HG03558 (cell line): Measurements from ENCODE around the gene GLDC.
A peak's percentile ranks its signal among the peaks of the same experiment; 100 is the strongest.
"Not testable (repeated sequence)": the region's sequence is repeated elsewhere in the genome, so short reads cannot be mapped to it uniquely, and the experiment has no call there.

Source experiments
- ATAC-seq: cut with Tn5 transposase; IDR thresholded peaks from one replicate; pipeline ENCODE4 v1.9.1; 2021; ENCODE audit warnings: moderate number of reproducible peaks; ENCODE audit not compliant: unreplicated experiment; ENCODE audit errors: extremely low read depth

Gene GLDC

GRCh38 chr9:6628704-6629103 is 16.8 kb downstream of the GLDC start:
- ATAC-seq = no peak

- no peak for ATAC-seq
Measured at GRCh38 chr9:6625363-6625762, 20.2 kb downstream of the GLDC start.

DNA sequence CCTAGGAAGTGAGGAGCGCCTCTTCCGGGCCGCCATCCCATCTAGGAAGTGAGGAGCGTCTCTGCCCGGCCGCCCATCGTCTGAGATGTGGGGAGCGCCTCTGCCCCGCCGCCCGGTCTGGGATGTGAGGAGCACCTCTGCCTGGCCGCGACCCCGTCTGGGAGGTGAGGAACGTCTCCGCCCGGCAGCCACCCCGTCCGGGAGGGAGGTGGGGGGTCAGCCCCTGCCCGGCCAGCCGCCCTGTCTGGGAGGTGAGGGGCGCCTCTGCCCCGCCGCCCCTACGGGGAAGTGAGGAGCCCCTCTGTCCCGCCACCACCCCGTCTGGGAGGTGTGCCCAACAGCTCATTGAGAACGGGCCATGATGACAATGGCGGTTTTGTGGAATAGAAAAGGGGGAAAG is 22.7 kb downstream of the GLDC start:
- not testable (repeated sequence) for ATAC-seq

DNA sequence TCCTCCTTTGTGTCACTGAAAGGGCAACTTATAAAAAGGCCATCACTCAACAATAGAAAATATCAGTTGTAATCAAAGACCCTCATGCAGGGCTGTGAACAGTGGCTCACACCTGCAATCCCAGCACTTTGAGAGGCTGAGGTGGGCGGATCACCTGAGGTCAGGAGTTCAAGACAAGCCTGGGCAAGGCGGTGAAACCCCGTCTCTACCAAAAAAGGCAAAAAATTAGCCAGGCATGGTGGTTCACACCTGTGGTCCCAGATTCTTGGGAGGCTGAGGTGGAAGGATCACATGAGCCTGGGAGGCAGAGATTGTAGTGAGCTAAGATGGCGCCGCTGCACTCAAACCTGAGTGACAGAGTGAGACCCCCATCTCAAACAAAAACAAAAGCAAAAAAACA is 24.7 kb downstream of the GLDC start:
- ATAC-seq = no peak

DNA sequence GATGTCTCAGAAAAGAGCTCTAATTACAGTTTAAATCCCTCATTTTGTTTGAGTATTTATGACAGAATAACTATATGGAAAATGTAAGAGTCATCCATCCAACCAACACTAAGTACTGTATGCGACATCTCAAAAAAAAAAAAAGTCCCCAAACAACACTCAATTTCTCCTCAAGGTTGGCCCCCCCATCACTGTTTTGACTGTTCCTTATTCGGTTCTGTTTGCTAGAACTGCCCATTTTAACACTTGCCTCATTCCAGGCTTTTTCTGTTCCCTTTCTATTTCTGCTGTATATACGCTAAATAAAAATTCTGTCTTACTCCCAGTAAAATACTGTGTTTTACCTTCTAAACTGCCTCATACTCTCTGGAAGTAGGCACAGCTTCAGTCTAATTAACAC is 25.2 kb downstream of the GLDC start:
- ATAC-seq = no peak

DNA sequence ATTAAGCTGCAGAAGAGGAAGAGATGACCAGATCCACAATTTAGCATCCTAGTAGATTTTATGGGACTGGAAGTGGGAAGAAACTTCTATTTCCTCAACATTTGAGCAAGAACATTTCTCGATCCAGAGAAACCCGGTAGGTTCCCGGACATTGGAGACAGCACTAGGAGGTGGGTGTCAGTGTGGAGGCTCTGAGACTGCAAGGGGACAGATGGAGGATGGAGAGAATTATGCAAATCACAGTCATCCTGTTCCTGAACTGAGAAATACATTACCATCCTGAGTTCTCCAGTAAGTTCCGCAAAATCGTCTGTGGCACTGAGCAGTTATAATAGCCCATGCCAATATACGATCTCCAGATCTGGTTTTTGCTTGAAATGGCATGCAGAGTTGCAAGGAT is 25.6 kb downstream of the GLDC start:
- ATAC-seq = no peak

DNA sequence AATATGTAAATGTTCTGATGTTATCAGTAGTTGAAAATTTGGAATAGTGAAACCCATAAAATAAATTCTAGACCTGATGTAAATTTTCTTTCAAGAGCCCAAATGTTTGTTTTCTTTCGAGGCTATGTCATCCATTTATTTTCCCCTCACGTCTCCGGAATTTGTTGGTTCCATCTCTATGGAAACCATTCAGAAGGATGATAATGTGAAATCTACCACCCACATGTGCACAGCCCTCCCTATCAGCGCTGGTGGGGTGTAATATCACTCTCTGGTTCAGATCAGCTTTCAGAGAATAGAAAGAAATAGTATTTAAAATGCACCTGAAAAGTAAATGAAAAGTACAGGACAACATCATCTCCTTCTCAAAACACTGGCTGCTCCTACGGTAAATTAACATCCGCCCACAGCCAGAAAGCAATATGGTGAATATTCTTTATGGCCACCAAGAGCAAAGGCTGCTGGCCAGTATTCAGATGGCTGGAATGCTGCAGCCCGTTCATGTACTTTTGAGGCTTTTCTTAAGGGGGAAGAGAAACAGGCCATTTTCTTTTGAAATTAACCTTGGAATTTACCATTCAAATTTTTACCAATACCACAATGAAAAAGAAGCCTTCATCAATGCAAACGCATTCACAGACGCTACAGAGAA is 28.5 kb downstream of the GLDC start:
- ATAC-seq = no peak

- ATAC-seq = no peak
Measured at GRCh38 chr9:6614489-6614888, 31.0 kb downstream of the GLDC start.

DNA sequence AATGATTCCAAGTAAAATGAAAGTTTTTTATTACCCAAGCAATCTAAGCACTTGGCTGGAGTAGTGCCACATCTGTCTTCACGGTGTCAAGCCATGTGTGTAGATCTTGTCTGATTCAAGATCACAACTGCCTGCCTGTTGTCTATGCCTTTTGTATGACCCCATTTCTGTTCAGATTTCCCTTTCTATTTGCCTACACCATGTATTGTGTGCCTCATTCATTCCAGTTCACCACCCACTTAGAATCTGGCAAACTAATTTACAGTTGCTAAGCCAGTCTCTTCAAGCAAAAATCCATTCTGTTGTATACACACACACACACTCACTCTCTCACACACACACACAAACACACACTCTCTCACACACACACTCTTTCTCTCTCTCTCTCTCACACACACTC is 33.7 kb downstream of the GLDC start:
- no peak for ATAC-seq

DNA sequence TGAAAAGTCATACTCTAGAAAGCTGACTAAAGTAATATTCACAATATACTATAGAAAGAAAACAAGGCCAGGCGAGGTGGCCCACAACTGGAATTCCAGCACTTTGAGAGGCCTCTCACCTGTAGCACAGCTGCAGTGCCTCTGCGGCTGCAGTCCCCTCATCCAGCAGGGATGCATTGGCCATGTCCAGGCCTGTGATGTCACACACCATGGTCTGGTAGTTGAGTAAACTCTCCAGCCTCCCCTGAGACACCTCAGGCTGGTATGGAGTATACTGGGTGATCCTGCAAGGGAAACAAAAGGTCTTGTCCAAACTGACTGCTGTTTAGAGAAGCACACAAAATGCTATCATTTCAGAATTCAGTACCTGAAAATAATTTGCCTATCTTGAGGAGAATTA is 35.5 kb downstream of the GLDC start:
- ATAC-seq = no peak

GRCh38 chr9:6609497-6610016 is 36.0 kb downstream of the GLDC start:
- no peak for ATAC-seq

DNA sequence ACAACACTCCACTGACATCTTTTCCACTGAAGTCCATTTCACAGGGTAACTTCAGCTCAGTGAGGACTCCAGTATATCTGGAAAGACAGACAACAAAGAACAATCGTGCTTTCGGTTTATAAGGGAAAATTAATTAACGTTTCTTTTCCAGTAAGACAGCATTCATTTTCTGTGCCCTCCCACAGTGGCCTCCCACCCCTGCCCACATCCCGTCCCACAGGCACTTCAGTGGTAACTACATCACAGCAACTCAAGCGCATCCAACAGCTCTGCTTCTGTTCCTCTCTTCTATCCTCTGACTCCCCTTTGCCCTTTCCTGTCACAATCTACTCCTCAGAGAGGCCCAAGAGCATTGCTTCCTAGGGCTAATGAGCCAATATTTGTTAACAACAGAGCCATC is 40.3 kb downstream of the GLDC start:
- ATAC-seq = peak; percentile 68

- no peak for ATAC-seq
Measured at GRCh38 chr9:6600426-6600825, 45.1 kb downstream of the GLDC start.

- no peak for ATAC-seq
Measured at GRCh38 chr9:6600006-6600405, 45.5 kb downstream of the GLDC start.

DNA sequence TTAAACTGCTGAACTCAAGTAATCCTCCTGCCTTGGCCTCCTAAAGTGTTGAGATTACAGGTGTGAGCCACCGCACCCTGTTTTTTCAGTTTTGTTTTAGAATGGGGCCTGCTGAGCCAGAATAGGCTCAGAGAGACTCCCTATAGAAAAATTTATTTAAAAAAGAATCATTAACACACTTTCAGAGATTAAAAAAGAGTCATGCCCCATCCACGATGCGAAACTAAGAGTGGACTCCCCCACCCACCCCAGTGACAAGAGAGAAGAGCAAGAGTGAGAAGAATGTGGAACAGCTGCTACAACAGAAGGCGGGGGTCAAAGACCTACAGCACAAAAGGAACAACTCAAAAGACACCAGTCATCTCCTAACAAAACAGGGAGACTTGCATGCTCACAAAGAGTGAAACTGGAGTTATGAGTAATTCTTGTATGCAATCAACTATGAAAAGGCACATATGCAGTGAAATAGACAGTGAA is 47.2 kb downstream of the GLDC start:
- ATAC-seq = peak; percentile 96

DNA sequence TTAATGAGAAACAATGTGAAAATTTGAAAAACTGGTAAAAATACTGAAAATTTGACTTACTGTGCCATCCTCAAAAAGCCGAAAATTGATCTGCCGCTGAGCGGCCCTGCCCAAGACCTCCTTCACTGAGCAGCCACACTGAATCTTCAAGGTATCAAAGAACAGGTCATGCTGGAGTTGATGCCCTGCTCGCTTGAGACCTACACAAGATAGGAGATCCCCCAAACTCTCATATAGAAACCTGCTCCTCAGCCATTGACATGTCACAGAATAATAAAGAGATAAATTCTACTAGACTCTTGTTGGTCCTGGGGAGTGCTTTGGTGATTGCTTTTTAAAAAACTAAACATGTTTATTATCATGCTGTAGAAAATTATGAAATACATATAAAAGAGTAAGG is 52.7 kb downstream of the GLDC start:
- ATAC-seq = no peak

DNA sequence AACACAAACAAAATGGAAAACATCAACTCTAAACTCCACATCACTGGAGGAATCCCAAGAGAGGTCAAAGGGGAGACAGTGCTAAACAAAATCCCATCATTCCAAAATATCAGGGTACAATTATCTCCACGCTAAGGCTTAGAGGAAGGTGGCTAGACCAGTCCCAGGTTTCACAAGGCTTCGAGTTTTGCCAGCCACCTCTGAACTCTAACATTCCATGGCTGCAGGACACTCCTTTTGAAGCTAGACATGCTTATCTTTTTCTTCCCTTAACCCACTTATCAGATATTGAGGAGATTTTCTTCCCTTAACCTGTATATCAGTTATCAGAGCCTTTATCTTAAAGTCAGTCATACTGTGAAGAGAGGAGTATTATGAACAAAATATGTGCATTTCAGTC is 53.3 kb downstream of the GLDC start:
- ATAC-seq = no peak

DNA sequence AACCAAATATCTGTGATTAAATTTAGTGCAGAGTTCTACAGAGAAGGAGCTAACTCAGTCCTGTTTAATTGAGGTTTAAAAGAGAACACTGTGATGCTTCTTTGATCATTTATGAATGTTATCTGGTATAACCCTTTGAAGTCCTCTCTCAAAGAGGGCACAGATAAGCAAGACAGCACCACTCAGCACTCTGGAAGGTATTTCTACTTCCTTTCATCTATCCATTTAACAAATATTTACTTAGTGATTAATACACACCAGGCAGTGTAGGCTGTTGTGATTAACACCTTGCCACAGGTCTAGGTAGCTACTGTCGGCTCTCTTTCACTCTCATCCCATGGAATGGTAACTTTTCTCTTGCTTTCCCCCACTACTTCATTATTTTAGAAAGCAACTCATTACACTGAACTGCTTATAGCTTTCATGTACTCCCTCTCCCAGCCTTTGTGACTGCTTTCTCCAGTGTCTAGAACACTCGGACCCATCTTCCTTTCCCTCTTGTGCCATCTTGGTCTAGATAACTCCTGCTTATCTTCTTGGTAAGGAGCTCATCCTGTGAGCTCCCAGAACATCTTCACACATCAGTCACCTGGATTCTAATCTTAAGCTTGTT is 54.7 kb downstream of the GLDC start:
- ATAC-seq = no peak

GRCh38 chr9:6590334-6590733 is 55.2 kb downstream of the GLDC start:
- no peak for ATAC-seq

DNA sequence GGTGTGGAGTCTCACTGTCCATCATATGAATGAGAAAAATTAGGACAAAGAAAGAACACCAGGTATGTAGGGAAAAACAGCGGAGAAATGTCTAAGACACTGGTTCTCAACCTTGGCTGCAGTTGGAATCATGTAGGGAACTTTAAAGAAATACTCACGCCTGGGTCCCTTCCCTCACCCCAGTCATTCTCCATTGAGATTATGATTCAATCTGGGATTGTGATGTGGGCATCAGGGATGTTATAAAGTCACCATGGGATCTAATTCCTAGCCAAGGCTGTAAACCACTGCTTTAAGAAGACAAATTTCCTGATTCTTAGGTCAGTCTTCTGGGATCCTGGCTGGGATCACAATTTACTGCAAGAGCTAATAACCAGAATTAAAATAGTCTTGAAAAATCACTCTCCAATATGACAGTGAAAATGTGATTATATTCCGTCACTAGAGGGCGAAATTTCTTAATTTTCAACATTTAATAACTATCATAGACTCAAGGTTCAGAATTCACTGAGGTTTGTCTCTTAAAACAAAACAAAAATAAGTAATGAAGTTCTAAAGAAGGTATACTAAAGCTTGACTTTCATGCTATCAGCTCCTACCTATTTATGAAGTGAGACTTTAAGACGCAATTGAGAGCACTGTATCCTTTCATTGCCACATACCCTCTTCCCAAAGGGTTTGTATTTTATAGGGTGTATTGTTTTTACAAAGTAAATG is 60.5 kb downstream of the GLDC start:
- no peak for ATAC-seq

- ATAC-seq = no peak
Measured at GRCh38 chr9:6581253-6581652, 64.3 kb downstream of the GLDC start.
